Measurements from ENCODE around the gene CALCOCO1. TPM values are rescaled to one million over a fixed set of nuclear protein-coding genes. Genes with fewer than 3 reads are reported as not detected.

CALCOCO1 gene
- total and polyA plus RNA-seq, 9 of the 15 experiments (the other 6 are each of a cell fraction or from before 2014, with no cell fraction given), result 1.9 to 31.8 (median 11.0) TPM

DNA sequence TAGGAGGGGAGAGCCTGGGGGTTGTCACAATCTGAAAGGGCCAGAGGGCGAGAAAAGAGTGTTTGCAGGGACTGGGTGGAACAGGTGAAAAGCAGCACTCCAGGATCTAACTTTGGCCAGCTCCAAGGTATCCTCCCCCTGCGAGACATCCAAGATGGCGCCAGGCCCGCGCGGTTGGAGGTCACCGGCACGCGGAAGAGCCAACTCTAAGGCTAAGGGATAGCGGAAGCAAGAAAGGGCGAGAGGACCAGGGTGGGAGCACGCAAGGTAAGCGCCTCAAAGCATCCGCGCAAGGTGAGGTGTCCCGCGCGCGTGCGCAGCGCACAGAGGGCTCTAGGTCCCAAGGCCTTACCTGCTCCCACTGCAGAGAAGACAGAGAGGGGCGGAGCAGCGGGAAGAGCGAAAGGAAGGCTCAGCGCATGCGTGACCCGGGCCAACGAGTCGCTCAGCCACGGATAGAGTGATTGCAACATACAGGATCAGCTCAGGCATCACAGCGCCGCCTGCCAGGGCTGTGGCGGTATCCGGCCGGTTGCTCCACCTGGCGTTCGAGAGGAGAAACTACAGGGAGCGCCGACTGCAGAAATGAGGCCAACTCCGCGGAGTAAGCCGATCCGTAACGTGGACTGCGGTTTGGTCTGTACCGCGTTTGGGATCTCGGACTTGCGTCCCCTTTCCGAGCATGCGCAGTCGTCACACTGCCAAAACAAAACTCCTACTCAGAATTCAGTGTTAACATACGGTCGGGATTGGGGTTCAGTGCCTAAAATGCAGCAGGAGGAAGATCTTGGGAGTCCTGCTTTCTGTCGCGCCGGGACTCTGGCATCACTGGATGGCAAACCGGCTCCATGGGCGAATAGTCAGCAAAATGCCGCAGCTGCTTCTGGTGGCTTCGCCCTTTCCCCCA, 51.3 kb downstream of the CALCOCO1 start, which contains the start of gene ATP5MC2 (continued):
- peak; percentile 58 for TF ChIP-seq FIP1L1 (IDR thresholded peaks at IDR 0.05; ENCODE audit: low read depth, low read length, poor library complexity, severe bottlenecking)
- peak; percentile 71; the same call in 1 of the 2 replicates for TF ChIP-seq FOXK1 (CRISPR knock-in tag; IDR thresholded peaks at IDR 0.05; ENCODE audit: borderline replicate concordance)
- TF ChIP-seq, protein P1, sequence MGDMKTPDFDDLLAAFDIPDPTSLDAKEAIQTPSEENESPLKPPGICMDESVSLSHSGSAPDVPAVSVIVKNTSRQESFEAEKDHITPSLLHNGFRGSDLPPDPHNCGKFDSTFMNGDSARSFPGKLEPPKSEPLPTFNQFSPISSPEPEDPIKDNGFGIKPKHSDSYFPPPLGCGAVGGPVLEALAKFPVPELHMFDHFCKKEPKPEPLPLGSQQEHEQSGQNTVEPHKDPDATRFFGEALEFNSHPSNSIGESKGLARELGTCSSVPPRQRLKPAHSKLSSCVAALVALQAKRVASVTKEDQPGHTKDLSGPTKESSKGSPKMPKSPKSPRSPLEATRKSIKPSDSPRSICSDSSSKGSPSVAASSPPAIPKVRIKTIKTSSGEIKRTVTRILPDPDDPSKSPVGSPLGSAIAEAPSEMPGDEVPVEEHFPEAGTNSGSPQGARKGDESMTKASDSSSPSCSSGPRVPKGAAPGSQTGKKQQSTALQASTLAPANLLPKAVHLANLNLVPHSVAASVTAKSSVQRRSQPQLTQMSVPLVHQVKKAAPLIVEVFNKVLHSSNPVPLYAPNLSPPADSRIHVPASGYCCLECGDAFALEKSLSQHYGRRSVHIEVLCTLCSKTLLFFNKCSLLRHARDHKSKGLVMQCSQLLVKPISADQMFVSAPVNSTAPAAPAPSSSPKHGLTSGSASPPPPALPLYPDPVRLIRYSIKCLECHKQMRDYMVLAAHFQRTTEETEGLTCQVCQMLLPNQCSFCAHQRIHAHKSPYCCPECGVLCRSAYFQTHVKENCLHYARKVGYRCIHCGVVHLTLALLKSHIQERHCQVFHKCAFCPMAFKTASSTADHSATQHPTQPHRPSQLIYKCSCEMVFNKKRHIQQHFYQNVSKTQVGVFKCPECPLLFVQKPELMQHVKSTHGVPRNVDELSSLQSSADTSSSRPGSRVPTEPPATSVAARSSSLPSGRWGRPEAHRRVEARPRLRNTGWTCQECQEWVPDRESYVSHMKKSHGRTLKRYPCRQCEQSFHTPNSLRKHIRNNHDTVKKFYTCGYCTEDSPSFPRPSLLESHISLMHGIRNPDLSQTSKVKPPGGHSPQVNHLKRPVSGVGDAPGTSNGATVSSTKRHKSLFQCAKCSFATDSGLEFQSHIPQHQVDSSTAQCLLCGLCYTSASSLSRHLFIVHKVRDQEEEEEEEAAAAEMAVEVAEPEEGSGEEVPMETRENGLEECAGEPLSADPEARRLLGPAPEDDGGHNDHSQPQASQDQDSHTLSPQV (IDR thresholded peaks at IDR 0.05), result peak; percentile 91
- TF ChIP-seq RFX5 (IDR thresholded peaks at IDR 0.05; ENCODE audit: low read depth, low read length), result no peak
- 0 out of 2 replicates have a peak, but pooled peaks have one; percentile 41 for TF ChIP-seq FOXJ2 (tag; IDR thresholded peaks at IDR 0.05)
- TF ChIP-seq, protein P2, sequence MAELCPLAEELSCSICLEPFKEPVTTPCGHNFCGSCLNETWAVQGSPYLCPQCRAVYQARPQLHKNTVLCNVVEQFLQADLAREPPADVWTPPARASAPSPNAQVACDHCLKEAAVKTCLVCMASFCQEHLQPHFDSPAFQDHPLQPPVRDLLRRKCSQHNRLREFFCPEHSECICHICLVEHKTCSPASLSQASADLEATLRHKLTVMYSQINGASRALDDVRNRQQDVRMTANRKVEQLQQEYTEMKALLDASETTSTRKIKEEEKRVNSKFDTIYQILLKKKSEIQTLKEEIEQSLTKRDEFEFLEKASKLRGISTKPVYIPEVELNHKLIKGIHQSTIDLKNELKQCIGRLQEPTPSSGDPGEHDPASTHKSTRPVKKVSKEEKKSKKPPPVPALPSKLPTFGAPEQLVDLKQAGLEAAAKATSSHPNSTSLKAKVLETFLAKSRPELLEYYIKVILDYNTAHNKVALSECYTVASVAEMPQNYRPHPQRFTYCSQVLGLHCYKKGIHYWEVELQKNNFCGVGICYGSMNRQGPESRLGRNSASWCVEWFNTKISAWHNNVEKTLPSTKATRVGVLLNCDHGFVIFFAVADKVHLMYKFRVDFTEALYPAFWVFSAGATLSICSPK (IDR thresholded peaks at IDR 0.05; ENCODE audit: borderline replicate concordance), result no peak
- TF ChIP-seq, protein P3, sequence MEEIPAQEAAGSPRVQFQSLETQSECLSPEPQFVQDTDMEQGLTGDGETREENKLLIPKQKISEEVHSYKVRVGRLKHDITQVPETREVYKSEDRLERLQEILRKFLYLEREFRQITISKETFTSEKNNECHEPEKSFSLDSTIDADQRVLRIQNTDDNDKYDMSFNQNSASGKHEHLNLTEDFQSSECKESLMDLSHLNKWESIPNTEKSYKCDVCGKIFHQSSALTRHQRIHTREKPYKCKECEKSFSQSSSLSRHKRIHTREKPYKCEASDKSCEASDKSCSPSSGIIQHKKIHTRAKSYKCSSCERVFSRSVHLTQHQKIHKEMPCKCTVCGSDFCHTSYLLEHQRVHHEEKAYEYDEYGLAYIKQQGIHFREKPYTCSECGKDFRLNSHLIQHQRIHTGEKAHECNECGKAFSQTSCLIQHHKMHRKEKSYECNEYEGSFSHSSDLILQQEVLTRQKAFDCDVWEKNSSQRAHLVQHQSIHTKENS (CRISPR knock-in tag; IDR thresholded peaks at IDR 0.05), result no peak
- TF ChIP-seq, protein P4, sequence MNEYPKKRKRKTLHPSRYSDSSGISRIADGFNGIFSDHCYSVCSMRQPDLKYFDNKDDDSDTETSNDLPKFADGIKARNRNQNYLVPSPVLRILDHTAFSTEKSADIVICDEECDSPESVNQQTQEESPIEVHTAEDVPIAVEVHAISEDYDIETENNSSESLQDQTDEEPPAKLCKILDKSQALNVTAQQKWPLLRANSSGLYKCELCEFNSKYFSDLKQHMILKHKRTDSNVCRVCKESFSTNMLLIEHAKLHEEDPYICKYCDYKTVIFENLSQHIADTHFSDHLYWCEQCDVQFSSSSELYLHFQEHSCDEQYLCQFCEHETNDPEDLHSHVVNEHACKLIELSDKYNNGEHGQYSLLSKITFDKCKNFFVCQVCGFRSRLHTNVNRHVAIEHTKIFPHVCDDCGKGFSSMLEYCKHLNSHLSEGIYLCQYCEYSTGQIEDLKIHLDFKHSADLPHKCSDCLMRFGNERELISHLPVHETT (CRISPR knock-in tag; conservative IDR thresholded peaks at IDR 0.05 in 1 of 2, IDR thresholded peaks at IDR 0.05 in 1 of 2), result 0 out of 4 replicates have a peak, but pooled peaks of 1 of the 2 experiments have one; percentile 47
- no peak for TF ChIP-seq CHCHD3 (CRISPR knock-in tag; IDR thresholded peaks at IDR 0.05)
- TF ChIP-seq MBD2 (IDR thresholded peaks at IDR 0.05; ENCODE audit: borderline replicate concordance, low read depth), result peak; percentile 60; the same call in 1 of the 2 replicates
